HG03025 (cell line): ENCODE measurements around the gene SRGAP2C.
"Not testable (repeated sequence)": the region's sequence is repeated elsewhere in the genome, so short reads cannot be mapped to it uniquely, and the experiment has no call there.

Experiments used
- ATAC-seq: cut with Tn5 transposase; IDR thresholded peaks from one replicate; pipeline ENCODE4 v1.9.1; 2021; ENCODE audit warnings: mild to moderate bottlenecking, moderate library complexity; ENCODE audit not compliant: unreplicated experiment, low FRiP score

SRGAP2C gene

GRCh38 chr1:121185140-121185708, 449 bp downstream of the SRGAP2C start:
- not testable (repeated sequence) for ATAC-seq

DNA sequence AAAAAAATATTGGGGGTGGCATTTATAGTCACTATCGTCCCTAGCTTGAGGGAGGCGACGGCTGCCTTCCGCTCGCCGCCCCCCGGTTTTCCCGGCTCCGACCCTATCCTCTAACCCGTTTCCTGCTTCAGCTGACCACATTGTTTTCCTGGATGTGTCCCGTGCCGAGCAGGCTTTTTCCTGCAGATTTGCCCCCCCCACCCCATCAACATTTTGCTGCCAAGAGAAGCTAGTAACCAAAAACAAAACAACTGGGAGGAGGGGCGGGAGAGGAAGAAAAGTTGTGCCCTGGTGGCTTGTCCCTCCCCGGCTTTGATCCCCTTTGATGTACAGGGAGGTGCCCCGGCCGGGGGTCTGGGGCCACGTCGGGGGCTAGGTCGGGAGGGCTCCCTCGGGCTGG, 1.4 kb downstream of the SRGAP2C start:
- ATAC-seq: not testable (repeated sequence)

DNA sequence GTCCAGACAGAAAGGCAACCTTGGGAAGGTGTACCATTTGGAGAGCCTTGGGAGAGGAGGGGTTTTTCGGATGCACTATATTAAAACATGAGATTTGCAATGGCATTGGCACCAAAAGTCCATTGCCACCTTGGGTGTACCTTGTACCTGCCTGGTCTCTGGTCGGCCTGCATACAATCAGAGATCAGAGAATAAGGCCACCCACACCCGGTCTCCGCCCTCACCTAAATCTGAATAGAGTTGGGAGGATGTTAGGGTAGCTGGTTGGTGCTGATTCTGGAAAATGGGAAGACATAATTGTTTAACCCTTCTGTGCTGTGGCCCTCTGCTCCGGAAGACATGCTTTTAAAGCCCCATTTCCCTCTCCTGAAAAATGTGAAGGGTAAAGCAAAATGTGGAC, 3.1 kb downstream of the SRGAP2C start:
- not testable (repeated sequence) for ATAC-seq

DNA sequence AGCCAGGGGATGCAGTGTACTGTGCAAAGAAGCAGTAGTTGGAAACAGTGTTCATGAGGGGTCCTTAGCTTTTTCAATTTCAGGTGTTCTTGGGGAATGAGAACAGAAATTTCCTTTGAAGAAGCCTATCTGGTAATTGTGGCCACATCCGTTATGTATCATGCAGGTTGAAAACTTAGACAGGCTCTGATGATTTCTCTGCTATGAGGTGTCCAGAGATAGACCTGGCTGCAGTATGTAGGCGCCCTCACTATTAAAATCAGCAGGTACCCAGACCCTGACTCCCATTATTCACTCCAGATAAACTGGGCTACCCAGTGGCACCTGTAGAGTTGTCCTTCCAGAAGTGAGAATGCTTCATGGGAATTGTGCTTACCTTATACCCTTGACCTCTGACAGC, 7.7 kb downstream of the SRGAP2C start:
- not testable (repeated sequence) for ATAC-seq

GRCh38 chr1:121197095-121197882, 12.5 kb downstream of the SRGAP2C start:
- ATAC-seq: not testable (repeated sequence)

- ATAC-seq: not testable (repeated sequence)
Observed at GRCh38 chr1:121199763-121200162, 15.0 kb downstream of the SRGAP2C start.

DNA sequence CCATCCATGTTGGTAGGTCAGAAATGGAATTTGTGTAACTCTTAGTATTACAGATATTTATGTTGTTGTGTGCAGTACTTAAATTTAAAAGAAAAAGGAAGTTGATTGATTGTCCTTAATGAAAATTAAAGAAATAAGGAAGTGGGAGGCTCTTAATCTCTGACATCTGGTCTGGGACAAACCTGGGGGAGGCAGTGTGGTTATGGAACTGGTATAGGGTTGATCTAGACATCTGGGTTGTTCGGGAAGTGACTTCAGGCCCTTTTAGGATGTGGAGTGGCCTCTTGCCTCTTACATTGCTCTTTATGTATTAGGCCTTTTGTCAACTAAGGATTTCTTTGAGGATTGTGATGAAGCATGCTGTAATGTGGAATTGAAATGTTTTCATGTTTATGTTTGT, 15.5 kb downstream of the SRGAP2C start:
- ATAC-seq: not testable (repeated sequence)

DNA sequence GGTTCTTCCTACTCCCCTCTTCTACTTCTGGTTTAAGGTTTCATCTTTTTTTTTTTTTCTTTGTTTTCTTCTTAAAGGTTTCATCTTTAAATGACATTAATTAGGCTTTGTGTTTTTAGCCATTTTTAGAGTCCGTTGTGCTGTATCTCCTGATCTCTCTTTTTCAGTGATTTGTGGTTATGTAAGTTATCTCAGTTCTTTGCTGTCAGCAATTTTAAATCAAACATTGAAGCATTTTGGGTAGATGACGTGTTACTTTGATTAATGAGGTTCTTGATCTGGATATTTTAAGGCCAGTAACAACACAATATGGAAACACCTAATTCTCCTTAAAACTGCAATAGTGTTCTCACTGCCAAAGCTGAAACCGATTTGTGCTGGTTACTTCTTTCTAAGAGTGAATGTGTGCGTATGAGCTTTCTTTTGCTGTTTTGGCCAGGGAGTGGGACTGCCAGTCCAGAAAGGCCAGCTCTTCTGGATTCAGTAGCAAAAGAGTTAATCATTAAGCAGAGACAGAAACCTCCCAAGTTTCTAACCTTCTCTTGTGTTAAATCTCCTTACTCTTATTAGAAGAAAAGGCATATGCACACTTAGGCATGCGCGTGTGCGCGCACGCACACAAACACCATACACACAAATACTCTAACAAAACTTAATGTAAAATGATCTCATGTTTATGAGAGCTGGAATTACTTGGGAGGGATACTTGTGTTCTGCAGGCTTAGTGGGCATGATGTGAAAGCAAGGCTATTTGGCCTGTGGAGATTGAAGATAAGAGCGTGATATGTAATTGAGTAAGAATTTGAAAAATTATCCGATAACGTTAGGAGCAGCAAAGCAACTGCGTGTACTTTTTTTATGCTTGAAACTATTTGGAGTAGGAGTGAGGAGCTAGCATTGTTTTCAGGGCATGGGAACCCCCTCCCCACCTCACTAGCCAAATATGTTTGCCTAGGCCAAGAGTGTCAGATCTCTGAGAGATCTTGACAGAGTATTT, 16.5 kb downstream of the SRGAP2C start:
- not testable (repeated sequence) for ATAC-seq

GRCh38 chr1:121202986-121203385, 18.2 kb downstream of the SRGAP2C start:
- not testable (repeated sequence) for ATAC-seq

- ATAC-seq: not testable (repeated sequence)
Observed at GRCh38 chr1:121205786-121206711, 21.3 kb downstream of the SRGAP2C start.

DNA sequence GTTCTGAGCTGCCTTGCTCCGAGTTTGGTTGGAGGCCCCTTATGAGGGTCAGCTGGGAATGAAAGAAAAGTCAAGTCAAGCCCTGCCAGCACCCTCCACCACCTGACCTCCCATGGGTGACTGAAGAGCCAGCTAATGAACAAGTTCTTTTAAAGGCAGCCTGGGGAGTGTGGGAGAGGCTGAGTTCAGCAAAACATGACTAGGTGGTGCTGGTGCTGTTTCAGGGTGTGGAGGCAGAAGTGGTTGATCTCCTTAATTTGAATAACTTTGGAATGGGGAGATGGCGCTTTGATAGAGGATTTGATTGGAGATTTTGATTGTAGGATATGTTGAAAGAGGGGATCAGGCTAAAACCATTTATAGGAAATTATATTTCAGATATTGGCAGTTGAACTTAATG, 22.6 kb downstream of the SRGAP2C start:
- ATAC-seq: not testable (repeated sequence)

- not testable (repeated sequence) for ATAC-seq
Observed at GRCh38 chr1:121208375-121208774, 23.6 kb downstream of the SRGAP2C start.

GRCh38 chr1:121210778-121211177, 26.0 kb downstream of the SRGAP2C start:
- ATAC-seq: not testable (repeated sequence)

- not testable (repeated sequence) for ATAC-seq
Observed at GRCh38 chr1:121213491-121213890, 28.7 kb downstream of the SRGAP2C start.

DNA sequence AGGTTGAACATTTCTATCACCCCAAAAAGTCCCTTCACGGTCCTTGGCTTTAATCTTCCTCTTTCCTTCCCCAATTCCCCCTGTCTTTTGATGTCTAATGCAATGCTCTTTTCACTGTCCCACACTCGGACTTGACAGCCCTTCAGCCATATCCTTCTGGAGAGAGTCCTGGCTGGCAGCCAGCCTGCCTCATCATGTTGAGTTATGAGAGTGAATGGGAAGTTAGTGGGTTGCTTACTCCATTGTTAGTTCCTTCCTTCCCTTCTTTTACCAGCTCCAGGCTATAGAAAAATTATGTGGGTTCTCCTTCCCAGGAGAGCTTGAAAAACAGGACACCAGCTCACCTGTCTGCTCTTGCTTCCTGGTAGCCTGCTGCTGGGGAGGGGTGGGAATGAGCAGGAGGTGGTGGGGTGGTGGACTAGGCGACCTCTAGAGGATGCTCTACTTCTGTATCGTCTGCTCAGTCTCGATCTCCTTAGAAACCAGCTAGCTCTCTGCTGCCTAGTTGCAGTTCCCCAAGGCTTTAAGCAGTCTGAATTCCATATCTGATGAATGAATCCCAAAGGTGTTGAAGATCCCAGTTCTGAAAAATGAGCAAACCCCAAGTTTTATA, 29.9 kb downstream of the SRGAP2C start:
- not testable (repeated sequence) for ATAC-seq

GRCh38 chr1:121215699-121216417, 31.1 kb downstream of the SRGAP2C start:
- ATAC-seq: not testable (repeated sequence)

DNA sequence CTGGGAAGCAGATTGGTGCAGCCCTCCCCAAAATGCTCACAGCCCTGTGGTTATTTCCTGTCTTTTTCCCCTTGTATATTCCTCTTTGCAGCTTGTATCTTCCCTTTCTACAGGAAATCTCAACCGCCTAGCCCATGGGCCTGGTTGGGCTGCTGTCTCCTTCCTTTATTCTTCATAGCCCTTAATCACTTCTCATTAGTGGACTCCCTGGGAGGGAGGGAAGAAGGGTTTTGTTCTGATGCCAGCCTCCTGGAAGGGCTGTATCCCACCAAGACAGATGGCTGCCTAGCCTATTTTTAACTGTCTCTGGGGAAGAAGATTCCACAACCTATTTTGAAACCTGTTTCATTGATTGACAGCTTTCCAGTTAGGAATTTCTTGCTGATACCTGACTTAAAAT, 31.9 kb downstream of the SRGAP2C start:
- not testable (repeated sequence) for ATAC-seq

DNA sequence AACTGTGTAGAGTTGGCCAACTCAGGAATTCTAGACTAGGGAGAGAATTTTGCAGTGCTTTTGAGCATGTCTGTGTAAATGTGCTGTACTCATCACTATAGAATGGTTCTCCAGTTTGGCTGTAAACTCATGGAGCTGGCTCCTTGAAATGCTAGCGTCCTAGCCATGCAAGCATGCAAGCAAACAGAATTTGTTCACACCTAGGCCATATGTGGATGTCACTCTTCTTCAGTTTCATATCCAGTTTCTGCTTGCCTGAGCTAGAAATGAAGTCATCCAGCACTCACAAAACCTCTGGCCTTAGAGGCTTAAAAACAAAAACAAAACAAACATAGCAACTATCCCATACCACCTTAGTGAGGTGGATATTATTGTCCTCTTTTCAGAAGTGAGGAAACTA, 37.0 kb downstream of the SRGAP2C start:
- peak; percentile 53 for ATAC-seq

GRCh38 chr1:121224714-121225113, 39.9 kb downstream of the SRGAP2C start:
- peak; percentile 98 for ATAC-seq
